Astrocyte (in vitro differentiated cells and primary cell): ENCODE data around the gene GABPB1. TPM values are rescaled to one million over a fixed set of nuclear protein-coding genes. Genes with fewer than 3 reads are reported as not detected.

Source experiments
- DNase-seq: peaks from one replicate; pipeline ENCODE4 v3.0.0-alpha.2; 2010; ENCODE audit warnings: low read depth
- FAIRE-seq: peaks from 2 replicates; lab custom pipeline; 2011; peaks lifted over from hg19 to GRCh38; lab: Jason Lieb, UNC
- H2AFZ ChIP-seq: 2 replicates; pipeline ENCODE4 v1.6.0; 2012; ENCODE audit warnings: low read depth, low read length, inconsistent platforms
- H3K27ac ChIP-seq: 2 replicates; pipeline ENCODE4 v1.5.1; 2011; ENCODE audit warnings: low read depth, low read length, inconsistent platforms
- H3K27me3 ChIP-seq: 2 replicates; pipeline ENCODE4 v1.6.0; 2011; ENCODE audit warnings: low read length, inconsistent platforms; ENCODE audit not compliant: insufficient read depth
- H3K36me3 ChIP-seq: 2 replicates; pipeline ENCODE4 v1.5.1; 2011; ENCODE audit warnings: low read length, inconsistent platforms; ENCODE audit not compliant: insufficient read depth
- H3K4me1 ChIP-seq: 2 replicates; pipeline ENCODE4 v1.5.1; 2011; ENCODE audit warnings: low read length, inconsistent platforms; ENCODE audit not compliant: insufficient read depth
- H3K4me2 ChIP-seq: 2 replicates; pipeline ENCODE4 v1.6.0; 2012; ENCODE audit warnings: low read length, inconsistent platforms
- H3K4me3 ChIP-seq: 2 replicates; pipeline ENCODE4 v1.5.1; 2011; ENCODE audit warnings: low read depth, mild to moderate bottlenecking, low read length, inconsistent platforms; ENCODE audit not compliant: insufficient read depth
- H3K79me2 ChIP-seq: 2 replicates; pipeline ENCODE4 v1.6.0; 2012; ENCODE audit warnings: mild to moderate bottlenecking, low read length, inconsistent platforms; ENCODE audit not compliant: insufficient read depth
- H3K9ac ChIP-seq: 2 replicates; pipeline ENCODE4 v1.6.0; 2012; ENCODE audit warnings: mild to moderate bottlenecking, low read length, inconsistent platforms
- H3K9me3 ChIP-seq: 2 replicates; pipeline ENCODE4 v1.5.1; 2012; ENCODE audit warnings: low read depth, mild to moderate bottlenecking, low read length, inconsistent platforms; ENCODE audit not compliant: insufficient read depth
- H4K20me1 ChIP-seq: 2 replicates; pipeline ENCODE4 v1.6.0; 2012; ENCODE audit warnings: low read length, inconsistent platforms; ENCODE audit not compliant: insufficient read depth
- H3K27ac Mint-ChIP-seq: one replicate; pipeline ENCODE4 v1.8.0; 2021; ENCODE audit warnings: mild to moderate bottlenecking, mixed read lengths; ENCODE audit not compliant: unreplicated experiment
- H3K27me3 Mint-ChIP-seq: one replicate; pipeline ENCODE4 v1.8.0; 2021; ENCODE audit warnings: low read depth, mixed read lengths; ENCODE audit not compliant: unreplicated experiment
- H3K36me3 Mint-ChIP-seq: one replicate; pipeline ENCODE4 v1.8.0; 2021; ENCODE audit warnings: low read depth, mixed read lengths; ENCODE audit not compliant: unreplicated experiment
- H3K4me1 Mint-ChIP-seq: one replicate; pipeline ENCODE4 v1.8.0; 2021; ENCODE audit warnings: low read depth, mixed read lengths; ENCODE audit not compliant: unreplicated experiment
- H3K4me3 Mint-ChIP-seq: one replicate; pipeline ENCODE4 v1.8.0; 2021; ENCODE audit warnings: mild to moderate bottlenecking, moderate library complexity, mixed read lengths; ENCODE audit not compliant: unreplicated experiment
- H3K9me3 Mint-ChIP-seq: one replicate; pipeline ENCODE4 v1.8.0; 2021; ENCODE audit warnings: mild to moderate bottlenecking, mixed read lengths; ENCODE audit not compliant: unreplicated experiment
- EZH2 ChIP-seq: IDR thresholded peaks from 2 replicates; pipeline ENCODE4 v1.6.1; 2012; ENCODE audit warnings: mild to moderate bottlenecking, low read length, inconsistent platforms; ENCODE audit not compliant: insufficient read depth
- total RNA-seq: library from RNA; stranded (reverse); gene quantifications from 2 replicates; pipeline ENCODE4 v1.2.1, GENCODE V29; 2021
- TF ChIP-seq, protein P1 (sequence below): IDR thresholded peaks from 2 replicates; pipeline ENCODE4 v1.5.1; 2011; ENCODE audit warnings: low read depth, mild to moderate bottlenecking, inconsistent platforms, low read length, moderate library complexity; ENCODE audit not compliant: insufficient read depth

The GABPB1 gene
- total RNA-seq, 1 donor from 2014 or later, result 33.5 TPM

DNA sequence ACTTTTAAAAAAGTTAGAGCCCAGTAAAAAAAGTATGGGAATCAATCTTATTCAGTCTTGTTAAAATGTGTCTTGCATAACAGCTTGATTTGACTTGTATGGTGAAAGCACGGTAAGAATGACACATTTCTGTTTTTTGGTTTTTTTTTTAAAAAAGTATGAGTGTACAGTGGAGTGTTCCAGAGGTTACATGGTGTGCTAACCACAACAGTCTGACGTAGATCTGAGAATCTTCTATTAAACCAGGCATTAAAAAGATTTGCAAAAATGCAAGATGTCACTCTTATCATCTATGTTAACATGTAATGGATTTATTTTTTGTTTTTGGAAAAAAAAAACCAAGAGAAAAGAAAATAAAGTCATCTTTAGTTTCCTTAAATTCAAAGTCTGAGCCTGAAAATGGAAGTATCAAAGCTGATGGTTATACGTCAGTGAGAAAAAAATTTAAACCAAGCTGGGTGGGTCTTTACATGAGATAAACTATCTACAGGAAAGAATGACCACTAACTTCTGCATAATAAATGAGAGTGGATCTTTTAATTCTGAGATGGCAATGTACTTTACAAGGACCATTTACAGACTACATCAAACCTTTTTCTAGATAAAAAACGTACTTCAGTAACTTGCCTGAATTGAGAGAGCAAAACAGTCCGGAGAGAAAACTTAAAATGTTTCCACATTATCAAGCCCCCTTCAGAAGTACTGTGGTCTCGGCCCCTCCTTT lies 1.6 kb downstream of the GABPB1 start:
- Histone ChIP-seq H3K4me2 (peak overlapping the region; percentile 86), H3K27me3 (no peaks in the 10 kb centered on the region), H3K36me3 (peaks cover 3% of the 10 kb centered on the region), H2AFZ (no peak overlapping the region), H3K9ac (peak overlapping the region; percentile 96), H4K20me1 (peaks cover 43% of the 10 kb centered on the region), H3K4me3 (peak overlapping the region; percentile 87), H3K4me1 (peaks cover 17% of the 10 kb centered on the region), H3K9me3 (no peaks in the 10 kb centered on the region), H3K27ac (peak overlapping the region; percentile 99), H3K79me2 (peaks cover 97% of the 10 kb centered on the region)
- DNase-seq (peak; percentile 93), FAIRE-seq (no peak)
- Mint-ChIP-seq H3K36me3 (no peaks in the 10 kb centered on the region), H3K27ac (peak overlapping the region; percentile 95), H3K4me3 (peak overlapping the region; percentile 98), H3K27me3 (no peaks in the 10 kb centered on the region), H3K4me1 (peaks cover 26% of the 10 kb centered on the region), H3K9me3 (no peaks in the 10 kb centered on the region)
- TF ChIP-seq, protein P1, sequence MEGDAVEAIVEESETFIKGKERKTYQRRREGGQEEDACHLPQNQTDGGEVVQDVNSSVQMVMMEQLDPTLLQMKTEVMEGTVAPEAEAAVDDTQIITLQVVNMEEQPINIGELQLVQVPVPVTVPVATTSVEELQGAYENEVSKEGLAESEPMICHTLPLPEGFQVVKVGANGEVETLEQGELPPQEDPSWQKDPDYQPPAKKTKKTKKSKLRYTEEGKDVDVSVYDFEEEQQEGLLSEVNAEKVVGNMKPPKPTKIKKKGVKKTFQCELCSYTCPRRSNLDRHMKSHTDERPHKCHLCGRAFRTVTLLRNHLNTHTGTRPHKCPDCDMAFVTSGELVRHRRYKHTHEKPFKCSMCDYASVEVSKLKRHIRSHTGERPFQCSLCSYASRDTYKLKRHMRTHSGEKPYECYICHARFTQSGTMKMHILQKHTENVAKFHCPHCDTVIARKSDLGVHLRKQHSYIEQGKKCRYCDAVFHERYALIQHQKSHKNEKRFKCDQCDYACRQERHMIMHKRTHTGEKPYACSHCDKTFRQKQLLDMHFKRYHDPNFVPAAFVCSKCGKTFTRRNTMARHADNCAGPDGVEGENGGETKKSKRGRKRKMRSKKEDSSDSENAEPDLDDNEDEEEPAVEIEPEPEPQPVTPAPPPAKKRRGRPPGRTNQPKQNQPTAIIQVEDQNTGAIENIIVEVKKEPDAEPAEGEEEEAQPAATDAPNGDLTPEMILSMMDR, result no peak
- no peak for TF ChIP-seq EZH2

DNA sequence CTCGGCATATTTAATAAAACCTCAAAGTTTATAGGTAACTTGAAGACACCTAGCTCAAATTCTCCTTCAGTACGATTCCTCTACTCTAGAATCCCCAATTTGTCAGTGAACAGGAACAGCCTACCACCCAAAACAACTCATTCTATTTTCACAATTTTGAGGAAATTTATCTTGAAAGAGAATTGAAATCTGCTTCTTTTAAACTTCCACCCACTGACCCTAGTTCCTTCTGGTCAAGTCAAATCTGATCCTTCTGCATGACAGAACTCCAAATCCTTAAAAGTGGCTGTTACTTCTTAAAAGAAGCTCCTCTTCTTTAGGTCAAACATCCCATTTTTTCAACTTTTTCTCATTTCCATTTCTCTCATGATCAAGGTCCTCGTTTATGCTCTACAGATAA lies 4.4 kb downstream of the GABPB1 start:
- Histone ChIP-seq H3K27ac (no peak overlapping the region), H3K4me1 (peaks cover 9% of the 10 kb centered on the region), H3K9ac (no peak overlapping the region), H3K9me3 (no peaks in the 10 kb centered on the region), H3K36me3 (no peaks in the 10 kb centered on the region), H3K27me3 (no peaks in the 10 kb centered on the region), H2AFZ (no peak overlapping the region), H3K4me2 (no peak overlapping the region), H4K20me1 (peaks cover 38% of the 10 kb centered on the region), H3K79me2 (peaks cover 95% of the 10 kb centered on the region), H3K4me3 (no peak overlapping the region)
- TF ChIP-seq, protein P1, result no peak
- TF ChIP-seq EZH2, result no peak
- Mint-ChIP-seq H3K9me3 (no peaks in the 10 kb centered on the region), H3K36me3 (peaks cover 2% of the 10 kb centered on the region), H3K27ac (no peak overlapping the region), H3K27me3 (no peaks in the 10 kb centered on the region), H3K4me3 (no peak overlapping the region), H3K4me1 (peaks cover 20% of the 10 kb centered on the region)
- DNase-seq (no peak), FAIRE-seq (no peak)

DNA sequence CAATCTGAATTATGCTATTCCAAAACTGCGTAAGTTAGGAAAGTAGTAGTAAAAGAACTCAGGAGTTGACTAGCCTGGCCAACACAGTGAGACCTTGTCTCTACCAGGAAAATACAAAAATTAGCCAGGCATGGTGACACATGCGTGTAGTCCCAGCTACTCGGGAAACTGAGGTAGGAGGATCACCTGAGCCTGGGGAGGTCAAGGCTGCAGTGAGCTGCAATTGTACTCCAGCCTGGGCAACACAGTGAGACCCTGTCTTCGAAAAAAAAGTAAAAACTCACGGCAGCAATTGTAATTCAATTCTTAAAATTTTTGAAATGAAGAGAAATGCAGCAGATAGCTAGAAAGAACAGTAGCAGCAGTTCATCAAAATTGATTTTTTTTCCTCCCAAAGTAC lies 9.7 kb downstream of the GABPB1 start:
- Mint-ChIP-seq H3K27ac (no peak overlapping the region), H3K4me3 (no peak overlapping the region), H3K9me3 (no peaks in the 10 kb centered on the region), H3K27me3 (no peaks in the 10 kb centered on the region), H3K36me3 (peaks cover 2% of the 10 kb centered on the region), H3K4me1 (peaks cover 8% of the 10 kb centered on the region)
- Histone ChIP-seq H3K27me3 (no peaks in the 10 kb centered on the region), H4K20me1 (peaks cover 15% of the 10 kb centered on the region), H3K4me3 (no peak overlapping the region), H3K9me3 (no peaks in the 10 kb centered on the region), H3K9ac (no peak overlapping the region), H3K4me2 (no peak overlapping the region), H2AFZ (no peak overlapping the region), H3K27ac (no peak overlapping the region), H3K4me1 (no peaks in the 10 kb centered on the region), H3K79me2 (peaks cover 76% of the 10 kb centered on the region), H3K36me3 (no peaks in the 10 kb centered on the region)
- FAIRE-seq (no peak), DNase-seq (no peak)
- TF ChIP-seq EZH2, result no peak
- TF ChIP-seq, protein P1, result no peak
